Hypothalamus (tissue), 51 donors: ENCODE results near the gene CASK.
A peak's percentile ranks its signal among the peaks of the same experiment; 100 is the strongest.

Experiments
- DNase-seq, 51 donors: peaks; one replicate each; lab custom pipeline; 2025; lab: John Stamatoyannopoulos, UW

The CASK gene

GRCh38 chrX:41857670-41858069, 65.7 kb downstream of the CASK start:
- DNase-seq = no peak

GRCh38 chrX:41846714-41847113, 76.6 kb downstream of the CASK start:
- no peak for DNase-seq

GRCh38 chrX:41837270-41837944, 85.9 kb downstream of the CASK start:
- no peak for DNase-seq

GRCh38 chrX:41828826-41829225, 94.5 kb downstream of the CASK start:
- DNase-seq = no peak

GRCh38 chrX:41827886-41828285, 95.5 kb downstream of the CASK start:
- DNase-seq = no peak

- DNase-seq = no peak
Measured at GRCh38 chrX:41825796-41826195, 97.6 kb downstream of the CASK start.

GRCh38 chrX:41824551-41824950, 98.8 kb downstream of the CASK start:
- no peak for DNase-seq

GRCh38 chrX:41823402-41823801, 100.0 kb downstream of the CASK start:
- DNase-seq = no peak

GRCh38 chrX:41822892-41823291, 100.5 kb downstream of the CASK start:
- DNase-seq = no peak

- no peak for DNase-seq
Measured at GRCh38 chrX:41808047-41808446, 115.3 kb downstream of the CASK start.

GRCh38 chrX:41802958-41803357, 120.4 kb downstream of the CASK start:
- no peak for DNase-seq

GRCh38 chrX:41799661-41800060, 123.7 kb downstream of the CASK start:
- no peak for DNase-seq

- no peak for DNase-seq
Measured at GRCh38 chrX:41796577-41796976, 126.8 kb downstream of the CASK start.

- DNase-seq = no peak
Measured at GRCh38 chrX:41796046-41796445, 127.3 kb downstream of the CASK start.

GRCh38 chrX:41789374-41789773, 134.0 kb downstream of the CASK start:
- DNase-seq = no peak

- DNase-seq = no peak
Measured at GRCh38 chrX:41785685-41786084, 137.7 kb downstream of the CASK start.

- DNase-seq = no peak
Measured at GRCh38 chrX:41781500-41781899, 141.9 kb downstream of the CASK start.

GRCh38 chrX:41779941-41780340, 143.4 kb downstream of the CASK start:
- DNase-seq = no peak

- DNase-seq = no peak
Measured at GRCh38 chrX:41779030-41779564, 144.3 kb downstream of the CASK start.

GRCh38 chrX:41761702-41762101, 161.7 kb downstream of the CASK start:
- DNase-seq = no peak

GRCh38 chrX:41761169-41761568, 162.2 kb downstream of the CASK start:
- DNase-seq = no peak

GRCh38 chrX:41759817-41760216, 163.5 kb downstream of the CASK start:
- DNase-seq = peak in 1 of 51 donors; percentile 9

- no peak for DNase-seq
Measured at GRCh38 chrX:41758401-41758800, 165.0 kb downstream of the CASK start.
